SU-DHL-6 (cell line): Measurements from ENCODE around the gene MINDY1.

Source experiments
- CTCF ChIP-seq: fragments of 200-600 bp; sonication (generic); IDR thresholded peaks from one replicate; pipeline ENCODE4 v1.5.1; 2017; ENCODE audit warnings: antibody characterized with exemption, mild to moderate bottlenecking, low read length, moderate library complexity; ENCODE audit not compliant: insufficient read depth, poor library complexity, severe bottlenecking
- EZH2phosphoT487 ChIP-seq: fragments of 200-600 bp; sonication (generic), shearing (Covaris generic); conservative IDR thresholded peaks from 2 replicates; pipeline ENCODE4 v1.6.1; 2018; ENCODE audit warnings: mild to moderate bottlenecking, antibody characterized with exemption, low read length, moderate library complexity, mixed read lengths

- TF ChIP-seq CTCF (no peak), EZH2phosphoT487 (no peak)
Observed at GRCh38 chr1:151009674-151010345, 3.1 kb upstream of the MINDY1 start.
